HG03565 (cell line): ENCODE results near the gene CXCL8.

Source experiments
- ATAC-seq: cut with Tn5 transposase; IDR thresholded peaks from one replicate; pipeline ENCODE4 v1.9.1; 2021; ENCODE audit warnings: mild to moderate bottlenecking, moderate library complexity; ENCODE audit not compliant: unreplicated experiment

CXCL8 gene

GRCh38 chr4:73718375-73719373, 21.7 kb upstream of the CXCL8 start:
- ATAC-seq, result peak; percentile 94

DNA sequence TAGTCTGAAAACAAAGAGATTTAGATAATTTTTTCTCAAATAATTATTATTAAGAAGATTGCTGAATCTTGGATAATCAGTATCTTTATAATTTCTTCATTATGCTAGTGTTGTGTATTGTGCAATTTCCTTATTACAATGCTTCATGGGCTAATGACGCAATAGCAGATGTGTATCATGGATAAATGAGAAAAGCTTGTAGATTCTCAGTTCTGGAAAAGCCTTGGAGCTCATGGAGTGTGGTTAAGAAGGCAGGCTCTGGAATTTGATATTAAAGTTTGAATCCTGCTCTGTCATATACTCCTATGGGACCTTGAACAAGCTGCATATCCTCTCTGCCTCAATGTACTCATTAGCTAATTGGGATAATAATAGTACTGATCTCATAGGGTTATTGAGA, 18.9 kb upstream of the CXCL8 start:
- no peak for ATAC-seq

DNA sequence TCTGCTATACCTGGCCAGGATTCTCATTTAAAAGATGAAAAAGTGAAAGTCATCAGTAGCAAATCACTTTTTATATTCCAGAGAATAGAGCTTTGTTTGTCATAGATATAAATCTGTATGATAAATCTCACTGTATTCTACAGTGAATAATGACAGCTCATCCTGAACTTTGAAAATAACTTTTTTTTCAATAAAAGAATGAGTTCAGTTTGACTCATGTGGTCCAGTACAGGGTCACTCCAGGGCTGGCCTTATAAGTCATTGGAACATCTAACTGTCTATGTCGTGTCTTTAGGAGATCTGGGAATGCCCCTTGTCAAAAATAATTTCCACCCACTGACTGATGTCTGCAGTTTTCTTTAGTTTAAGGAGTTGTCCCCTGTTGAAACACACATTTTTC, 18.5 kb upstream of the CXCL8 start:
- no peak for ATAC-seq

- ATAC-seq, result no peak
Measured at GRCh38 chr4:73723023-73723422, 17.3 kb upstream of the CXCL8 start.

DNA sequence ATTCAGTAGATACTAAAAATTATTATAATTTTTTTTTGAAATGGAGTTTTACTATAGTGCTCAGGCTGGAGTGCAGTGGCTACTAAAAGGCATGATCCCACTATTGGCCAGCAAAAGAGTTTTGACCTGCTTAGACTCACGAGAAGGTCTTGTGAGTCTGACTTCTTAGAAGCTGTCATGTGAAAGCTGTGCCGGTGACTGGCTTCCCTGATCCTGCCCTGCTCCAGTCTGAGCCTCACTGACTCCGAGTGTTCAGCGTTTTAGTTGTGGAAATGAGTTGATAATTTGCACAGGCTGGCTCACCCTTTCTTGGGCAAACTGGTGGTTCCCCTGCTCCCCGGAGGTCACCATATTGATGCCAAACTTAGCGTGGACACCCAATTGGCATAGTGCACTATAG, 16.4 kb upstream of the CXCL8 start:
- no peak for ATAC-seq

DNA sequence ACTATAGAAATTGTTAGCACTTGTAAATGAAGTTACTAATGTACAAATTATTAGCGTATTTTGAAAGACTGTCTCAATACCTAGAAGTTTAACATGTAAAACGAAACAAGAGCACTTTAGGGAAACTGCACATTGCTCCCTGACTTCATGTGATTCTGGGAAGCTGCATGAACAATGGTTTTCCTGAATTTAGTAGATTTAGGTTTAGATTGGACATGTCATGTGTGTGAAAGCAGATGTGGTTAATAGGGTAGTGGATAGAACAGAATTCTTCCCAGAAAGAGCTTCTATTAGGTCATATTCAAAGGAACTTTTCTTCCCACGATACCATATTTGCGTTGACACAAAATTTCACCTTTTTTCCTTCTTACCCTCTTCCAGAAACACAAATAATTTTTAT, 14.9 kb upstream of the CXCL8 start:
- no peak for ATAC-seq

DNA sequence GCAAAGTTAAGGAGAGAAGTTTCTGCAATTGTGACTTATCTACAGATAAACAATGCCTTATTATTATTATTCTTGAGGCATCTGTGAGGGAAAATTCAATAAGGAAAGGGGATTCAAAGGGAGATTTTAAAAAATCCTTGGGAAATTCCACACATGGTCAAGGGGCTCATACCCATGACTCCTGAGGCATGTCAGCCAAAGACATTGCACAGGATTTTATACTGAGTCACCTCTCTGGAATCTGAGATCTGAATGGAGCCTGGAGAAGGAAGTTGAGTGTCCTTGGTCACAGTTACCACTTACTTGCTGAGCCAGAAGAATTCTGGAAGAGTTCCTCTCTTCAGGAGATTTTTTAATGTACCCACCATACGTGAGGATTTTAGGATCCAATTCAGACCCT, 14.4 kb upstream of the CXCL8 start:
- ATAC-seq, result no peak

- no peak for ATAC-seq
Measured at GRCh38 chr4:73727685-73728084, 12.7 kb upstream of the CXCL8 start.

DNA sequence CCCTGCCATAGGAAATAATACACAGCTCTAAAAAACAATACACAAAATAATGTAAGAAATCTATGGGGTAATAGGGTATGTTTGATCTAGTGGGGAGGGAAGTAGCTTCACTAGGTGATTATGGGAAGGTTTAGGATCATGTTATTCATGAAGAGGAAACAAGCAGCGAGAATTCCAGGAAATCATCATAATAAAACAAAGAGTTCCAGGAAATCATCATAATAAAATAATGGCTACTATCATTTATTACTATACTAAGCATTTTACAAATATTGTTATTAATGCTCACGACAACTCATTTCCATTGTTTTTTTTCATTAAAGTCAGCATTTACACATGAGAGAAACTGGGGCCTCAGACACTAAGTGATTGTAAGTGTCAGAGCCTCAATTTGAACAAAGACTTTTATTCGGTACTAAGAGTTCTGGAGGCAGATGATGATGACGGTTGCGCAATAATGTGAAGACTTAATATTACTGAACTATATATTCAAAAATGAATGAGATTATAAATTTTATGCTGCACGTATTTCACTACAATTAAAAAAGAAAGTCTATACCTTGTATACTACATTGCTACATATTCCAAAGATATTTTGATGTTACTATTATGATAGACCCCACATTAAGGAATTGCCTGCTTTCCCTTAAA, 12.2 kb upstream of the CXCL8 start:
- ATAC-seq, result no peak

GRCh38 chr4:73729534-73730165, 10.7 kb upstream of the CXCL8 start:
- peak; percentile 79 for ATAC-seq

GRCh38 chr4:73730292-73730691, 10.1 kb upstream of the CXCL8 start:
- ATAC-seq, result no peak

DNA sequence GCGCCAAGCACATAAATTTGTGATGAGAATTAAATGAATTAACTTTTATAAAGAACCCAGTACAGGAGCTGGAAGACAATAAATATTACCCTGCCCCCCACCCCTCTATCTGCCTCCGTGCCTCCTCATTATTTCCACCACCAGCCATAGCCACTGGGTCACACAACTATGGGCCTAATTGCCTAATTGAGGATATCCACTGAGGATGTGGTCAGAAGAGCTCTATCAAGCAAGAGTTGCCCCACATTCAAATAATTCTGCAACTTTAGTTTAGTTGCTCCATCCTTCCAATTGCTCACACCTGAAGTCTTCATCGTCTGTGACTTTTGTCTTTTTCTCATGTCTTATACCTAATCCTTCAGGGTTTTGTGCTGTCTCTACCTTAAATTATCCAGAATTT, 9.5 kb upstream of the CXCL8 start:
- no peak for ATAC-seq

GRCh38 chr4:73731968-73732610, 8.3 kb upstream of the CXCL8 start:
- ATAC-seq, result no peak

DNA sequence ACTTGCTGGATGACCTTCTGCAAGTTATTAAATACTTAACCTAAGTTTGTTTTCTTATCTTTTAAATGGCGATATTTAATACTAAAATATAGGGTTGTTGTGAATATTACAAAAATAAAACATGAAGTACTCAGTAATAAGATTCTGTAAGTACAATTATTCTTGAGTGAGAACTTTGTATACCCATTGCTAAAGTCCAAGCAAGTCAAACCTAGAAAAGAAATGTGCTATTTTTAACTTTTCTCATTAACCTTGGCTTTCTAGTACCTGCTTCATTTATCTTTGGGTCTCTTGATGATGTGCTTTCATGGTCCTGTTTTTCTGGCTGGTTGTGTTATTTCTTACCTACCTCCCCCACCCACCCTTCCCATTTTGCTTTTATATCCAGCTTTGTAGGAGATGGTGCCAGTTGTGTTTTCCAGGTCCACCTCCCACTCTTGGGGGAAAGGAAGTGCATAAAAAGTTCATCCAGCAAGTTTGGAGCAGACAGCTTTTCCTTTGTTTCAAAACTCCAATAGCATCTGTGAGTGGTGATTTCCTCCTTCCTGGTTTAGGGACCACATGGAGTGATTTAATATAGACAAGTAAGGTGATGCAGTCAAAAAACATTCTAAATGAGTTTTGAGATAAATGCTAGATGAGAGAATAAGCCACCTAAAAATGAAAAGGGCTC, 7.5 kb upstream of the CXCL8 start:
- no peak for ATAC-seq

DNA sequence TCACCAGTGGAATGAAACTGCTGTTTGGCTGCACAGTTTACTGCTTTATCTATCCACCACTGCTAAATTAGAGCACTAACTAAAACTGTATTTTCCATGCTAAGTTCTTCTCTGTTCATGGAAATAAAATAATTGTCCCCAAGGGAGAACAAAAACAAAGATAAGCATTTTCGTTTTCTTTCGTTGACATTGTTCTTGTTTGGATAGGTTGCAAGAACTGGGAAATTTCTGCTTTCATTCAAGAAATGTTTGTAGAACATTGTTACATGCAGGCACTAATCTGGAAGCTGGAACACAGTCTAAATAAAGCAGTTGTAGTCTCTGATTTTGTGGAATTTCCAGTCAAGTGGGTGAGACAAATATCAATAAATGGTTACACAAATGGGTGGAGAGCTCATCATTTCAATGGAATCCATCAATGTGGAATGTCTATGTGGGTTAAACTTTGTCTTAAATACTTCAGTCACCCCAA, 5.8 kb upstream of the CXCL8 start:
- ATAC-seq, result no peak

GRCh38 chr4:73735231-73735630, 5.1 kb upstream of the CXCL8 start:
- peak; percentile 94 for ATAC-seq

GRCh38 chr4:73741031-73741749, 821 bp downstream of the CXCL8 start:
- no peak for ATAC-seq

- no peak for ATAC-seq
Measured at GRCh38 chr4:73741750-73742489, 1.6 kb downstream of the CXCL8 start.

DNA sequence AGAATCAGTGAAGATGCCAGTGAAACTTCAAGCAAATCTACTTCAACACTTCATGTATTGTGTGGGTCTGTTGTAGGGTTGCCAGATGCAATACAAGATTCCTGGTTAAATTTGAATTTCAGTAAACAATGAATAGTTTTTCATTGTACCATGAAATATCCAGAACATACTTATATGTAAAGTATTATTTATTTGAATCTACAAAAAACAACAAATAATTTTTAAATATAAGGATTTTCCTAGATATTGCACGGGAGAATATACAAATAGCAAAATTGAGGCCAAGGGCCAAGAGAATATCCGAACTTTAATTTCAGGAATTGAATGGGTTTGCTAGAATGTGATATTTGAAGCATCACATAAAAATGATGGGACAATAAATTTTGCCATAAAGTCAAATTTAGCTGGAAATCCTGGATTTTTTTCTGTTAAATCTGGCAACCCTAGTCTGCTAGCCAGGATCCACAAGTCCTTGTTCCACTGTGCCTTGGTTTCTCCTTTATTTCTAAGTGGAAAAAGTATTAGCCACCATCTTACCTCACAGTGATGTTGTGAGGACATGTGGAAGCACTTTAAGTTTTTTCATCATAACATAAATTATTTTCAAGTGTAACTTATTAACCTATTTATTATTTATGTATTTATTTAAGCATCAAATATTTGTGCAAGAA, 2.3 kb downstream of the CXCL8 start:
- no peak for ATAC-seq
